ENCODE data around the gene SDF4.
"Not testable (repeated sequence)": the region's sequence is repeated elsewhere in the genome, so short reads cannot be mapped to it uniquely, and the experiment has no call there.

The SDF4 gene

DNA sequence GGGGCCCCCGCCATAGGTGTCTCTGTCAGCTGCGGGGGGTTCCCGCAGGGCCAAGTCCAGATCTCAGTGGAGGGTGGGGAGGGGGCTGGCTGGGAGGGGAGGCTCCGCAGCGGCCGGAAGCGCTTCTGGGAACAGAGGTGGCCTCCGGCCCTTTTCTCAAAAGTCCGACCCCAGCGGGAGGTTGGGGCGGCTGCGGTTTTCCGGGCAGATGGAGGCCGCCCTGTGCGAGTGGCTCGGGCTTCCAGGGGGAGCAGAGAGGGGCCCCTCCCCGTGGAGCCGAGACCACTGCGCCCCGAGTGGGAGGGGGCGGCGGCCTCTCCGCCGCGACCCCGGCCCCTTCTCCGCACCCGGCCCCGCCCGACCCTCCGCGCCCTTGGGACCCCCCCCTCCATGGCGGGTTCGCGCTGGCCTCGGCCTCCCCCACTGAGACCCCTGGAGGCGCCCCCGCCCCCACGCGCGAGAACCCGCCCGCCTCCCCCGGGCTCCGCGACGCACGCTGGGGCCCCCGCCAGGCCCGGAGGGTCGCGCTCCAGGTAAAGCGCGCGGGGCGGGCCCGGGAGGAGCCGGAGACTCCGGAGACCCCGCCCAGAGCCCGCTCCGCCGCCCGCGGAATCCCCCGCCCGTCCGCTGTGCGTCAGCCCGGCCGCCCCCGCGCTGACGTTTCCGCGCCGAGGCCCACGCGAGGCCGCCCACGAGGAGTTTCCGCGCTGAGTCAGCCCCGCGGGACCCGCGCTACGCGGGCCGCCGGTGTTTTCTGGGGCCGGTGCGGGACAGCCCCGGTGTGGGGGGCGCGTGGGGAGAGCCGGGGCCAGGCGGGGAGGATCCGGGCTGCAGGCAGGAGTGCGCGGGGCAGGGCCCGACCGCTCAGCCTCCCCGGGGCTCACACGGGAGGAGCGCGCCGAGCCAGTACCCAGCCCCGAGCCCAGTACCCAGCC is 30.7 kb downstream of the SDF4 start:
- H3K36me3 Mint-ChIP-seq (ENCODE audit: low read depth) = no peaks in the 10 kb centered on the region
- no peaks in the 10 kb centered on the region for H3K9me3 Mint-ChIP-seq
- H3K4me1 Mint-ChIP-seq (ENCODE audit: low read depth) = peaks cover 3% of the 10 kb centered on the region
- peak overlapping the region; percentile 69 for H3K27ac Mint-ChIP-seq
- no peaks in the 10 kb centered on the region for H3K27me3 Mint-ChIP-seq (ENCODE audit: low read depth)
- peak overlapping the region; percentile 36 for H3K4me3 Mint-ChIP-seq
- DNase-seq (ENCODE audit: low spot score) = peak; percentile 93

DNA sequence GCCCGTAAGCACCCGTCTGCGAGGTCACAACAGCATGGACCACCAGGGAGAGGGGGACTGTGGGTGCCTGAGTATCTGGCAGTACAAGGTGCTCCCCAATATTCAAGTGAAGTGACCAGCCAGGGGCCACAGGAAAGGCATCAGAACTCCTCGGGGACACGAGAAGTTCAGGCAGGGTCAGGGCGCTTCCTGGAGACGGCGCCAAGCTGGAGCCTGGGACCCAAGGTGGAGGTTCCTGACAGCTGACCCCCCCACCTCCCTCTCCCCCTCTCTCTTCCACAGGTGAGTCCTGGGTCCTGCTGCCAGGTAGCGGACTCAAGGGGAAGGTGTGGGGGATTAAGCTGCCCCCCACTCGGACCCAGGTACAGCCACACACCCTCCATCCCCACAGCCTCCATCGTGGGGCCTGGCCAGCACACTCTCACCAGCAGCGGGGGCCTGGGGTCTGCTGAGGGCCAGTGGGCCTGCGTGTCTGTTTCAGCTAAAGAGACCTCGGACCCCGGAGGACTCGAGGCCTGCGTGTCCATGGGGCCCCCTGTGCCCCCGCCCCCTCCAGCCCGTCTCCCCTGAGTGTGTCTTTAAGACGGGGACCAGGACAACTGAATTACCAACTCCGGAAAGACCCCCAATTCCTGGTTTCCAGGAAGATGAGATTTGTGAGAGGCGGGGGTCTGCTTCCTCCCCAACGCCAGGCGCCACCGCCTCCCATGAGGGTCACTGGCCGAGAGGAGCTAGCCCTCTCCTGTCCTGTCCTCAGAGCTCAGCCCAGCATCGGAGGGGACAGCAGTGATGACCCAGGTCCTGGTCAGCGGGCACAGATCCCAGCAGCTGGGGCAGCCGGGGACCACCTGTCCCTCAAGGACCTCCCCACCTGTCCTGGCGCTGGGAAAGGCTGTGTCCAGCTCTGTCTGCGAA is 31.6 kb downstream of the SDF4 start:
- DNase-seq (ENCODE audit: low spot score) = no peak
- peaks cover 3% of the 10 kb centered on the region for H3K4me1 Mint-ChIP-seq (ENCODE audit: low read depth)
- peak overlapping the region; percentile 36 for H3K4me3 Mint-ChIP-seq
- peaks cover 2% of the 10 kb centered on the region for H3K9me3 Mint-ChIP-seq
- peaks cover under 1% of the 10 kb centered on the region for H3K27me3 Mint-ChIP-seq (ENCODE audit: low read depth)
- peak overlapping the region; percentile 69 for H3K27ac Mint-ChIP-seq
- peaks cover under 1% of the 10 kb centered on the region for H3K36me3 Mint-ChIP-seq (ENCODE audit: low read depth)

DNA sequence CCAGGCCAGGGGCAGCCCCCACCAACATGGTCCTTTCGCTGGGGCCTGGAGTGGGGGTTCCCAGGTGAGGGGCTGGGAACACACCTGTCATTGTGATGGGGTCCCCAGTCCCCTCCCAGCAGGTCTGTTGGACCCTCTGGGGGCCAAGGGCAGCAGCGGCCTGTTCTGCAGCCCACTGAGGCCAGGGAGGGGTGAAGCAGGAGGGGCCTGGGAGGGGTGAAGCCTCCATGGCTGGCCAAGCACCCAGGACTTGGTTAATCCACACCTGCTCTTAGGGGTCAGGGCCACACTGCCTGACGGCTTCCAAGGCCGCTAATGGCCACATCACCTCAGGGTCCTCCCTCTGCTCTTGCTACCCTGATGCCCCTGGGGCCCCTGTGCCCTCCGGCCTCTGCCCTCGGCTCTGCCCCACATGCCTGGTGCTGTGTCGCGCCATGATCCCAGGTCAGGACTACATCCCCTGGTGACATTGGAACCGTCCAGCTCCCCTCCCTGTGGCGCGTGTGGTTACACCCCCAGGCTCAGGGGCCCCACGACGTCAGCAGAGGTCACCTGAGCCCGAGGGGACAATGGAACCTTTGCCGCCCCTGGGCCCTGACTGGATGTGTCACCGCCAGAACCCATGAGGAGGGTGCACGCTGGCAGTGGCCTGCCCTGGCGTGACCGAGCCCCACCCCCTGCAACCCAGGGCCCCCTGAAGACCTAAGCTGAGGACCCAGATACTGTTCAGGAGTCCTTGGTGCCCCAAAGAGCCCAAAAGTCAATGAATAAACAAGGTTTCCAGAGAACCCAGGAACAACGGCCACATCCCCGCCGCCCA is 32.5 kb downstream of the SDF4 start:
- Mint-ChIP-seq H3K27ac (peak overlapping the region; percentile 15), H3K9me3 (peaks cover 11% of the 10 kb centered on the region), H3K4me3 (peak overlapping the region; percentile 36)

DNA sequence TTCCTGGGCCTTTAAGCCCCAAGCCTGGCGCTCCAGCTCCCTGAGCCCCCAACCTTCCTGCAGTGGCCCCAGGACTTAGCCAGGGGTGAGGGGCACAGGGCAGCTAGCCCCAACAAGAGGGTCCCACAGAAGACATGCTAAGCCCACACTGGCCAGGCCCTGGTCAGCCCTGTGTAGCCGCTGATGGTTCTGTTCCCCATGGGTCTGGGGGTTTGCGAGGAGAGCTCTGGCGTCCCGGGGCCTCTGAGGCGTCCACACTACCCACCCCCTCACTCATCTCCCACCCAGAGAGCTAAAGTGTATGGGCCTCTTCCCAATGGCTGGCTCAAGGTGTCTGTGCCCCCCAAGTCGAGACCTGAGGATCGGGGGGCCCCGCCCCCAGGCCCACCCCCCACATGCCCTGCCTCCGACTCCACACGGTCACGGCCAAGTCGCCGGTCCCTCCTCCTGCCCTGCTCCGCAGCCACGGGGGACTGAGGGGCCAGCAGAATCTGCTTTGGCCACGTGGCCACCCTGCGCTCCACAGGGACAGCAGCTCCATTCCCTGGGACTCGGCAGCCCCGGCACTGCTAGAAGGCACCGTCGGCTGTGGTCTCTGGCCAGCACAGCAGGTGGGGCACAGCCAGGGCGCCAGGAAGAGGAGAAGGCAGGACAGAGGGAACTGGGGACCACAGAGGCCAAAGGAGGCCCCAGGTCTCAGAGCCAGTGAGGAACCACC is 33.2 kb downstream of the SDF4 start:
- Mint-ChIP-seq H3K4me1 (ENCODE audit: low read depth) (peaks cover 3% of the 10 kb centered on the region), H3K27ac (no peak overlapping the region), H3K4me3 (no peak overlapping the region), H3K36me3 (ENCODE audit: low read depth) (peaks cover 2% of the 10 kb centered on the region), H3K27me3 (ENCODE audit: low read depth) (peaks cover 9% of the 10 kb centered on the region), H3K9me3 (peaks cover 14% of the 10 kb centered on the region)
- DNase-seq (ENCODE audit: low spot score) = no peak

More for the DNA sequence above, 32.5 kb downstream of the SDF4 start:
- H3K27me3 Mint-ChIP-seq (ENCODE audit: low read depth) = peaks cover 9% of the 10 kb centered on the region
- peaks cover 3% of the 10 kb centered on the region for H3K4me1 Mint-ChIP-seq (ENCODE audit: low read depth)
- H3K36me3 Mint-ChIP-seq (ENCODE audit: low read depth) = peaks cover 2% of the 10 kb centered on the region
- no peak for DNase-seq (ENCODE audit: low spot score)

DNA sequence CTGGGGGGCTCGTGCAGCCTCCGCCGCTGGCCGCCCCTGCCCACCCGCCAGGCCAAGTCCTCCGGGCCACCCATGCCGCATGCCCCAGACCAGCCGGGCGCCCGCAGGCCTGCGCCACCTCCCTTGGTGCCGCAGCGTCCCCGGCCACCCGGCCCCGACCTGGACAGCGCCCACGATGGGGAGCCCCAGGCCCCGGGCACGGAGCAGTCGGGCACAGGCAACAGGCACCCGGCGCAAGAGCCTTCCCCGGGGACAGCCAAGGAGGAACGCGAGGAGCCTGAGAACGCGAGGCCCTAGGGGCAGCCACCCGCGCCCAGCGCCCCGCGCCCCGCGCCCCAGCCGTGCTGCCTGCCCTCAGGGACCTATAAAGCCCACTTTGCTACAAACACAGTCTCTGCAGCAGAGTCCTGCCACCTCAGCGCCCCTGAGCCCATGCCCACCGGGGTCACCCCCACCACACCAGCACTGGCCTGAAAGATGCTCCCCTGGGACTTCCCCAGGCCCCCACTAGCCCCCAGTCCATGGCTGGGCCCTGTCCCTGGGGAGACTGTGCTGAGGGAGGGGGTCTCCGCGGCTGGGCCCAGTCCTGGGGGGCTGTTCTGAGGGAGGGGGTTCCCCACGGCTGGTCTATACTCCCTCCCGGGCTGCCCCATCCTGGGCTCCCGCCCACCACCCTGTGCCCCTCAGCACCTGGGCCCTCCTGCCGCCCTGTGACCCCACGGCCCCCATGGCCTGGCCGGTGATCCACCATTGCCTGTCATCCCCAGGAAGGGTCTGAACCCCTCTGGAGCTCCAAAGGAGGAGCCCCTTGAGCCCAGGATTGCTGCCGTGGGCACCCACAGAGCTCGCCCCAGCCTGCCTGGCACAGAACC is 34.0 kb downstream of the SDF4 start:
- Mint-ChIP-seq H3K36me3 (ENCODE audit: low read depth) (peaks cover 2% of the 10 kb centered on the region), H3K27ac (no peak overlapping the region), H3K27me3 (ENCODE audit: low read depth) (peaks cover 9% of the 10 kb centered on the region), H3K4me1 (ENCODE audit: low read depth) (peaks cover 3% of the 10 kb centered on the region), H3K4me3 (no peak overlapping the region), H3K9me3 (peaks cover 14% of the 10 kb centered on the region)
- DNase-seq (ENCODE audit: low spot score) = no peak

DNA sequence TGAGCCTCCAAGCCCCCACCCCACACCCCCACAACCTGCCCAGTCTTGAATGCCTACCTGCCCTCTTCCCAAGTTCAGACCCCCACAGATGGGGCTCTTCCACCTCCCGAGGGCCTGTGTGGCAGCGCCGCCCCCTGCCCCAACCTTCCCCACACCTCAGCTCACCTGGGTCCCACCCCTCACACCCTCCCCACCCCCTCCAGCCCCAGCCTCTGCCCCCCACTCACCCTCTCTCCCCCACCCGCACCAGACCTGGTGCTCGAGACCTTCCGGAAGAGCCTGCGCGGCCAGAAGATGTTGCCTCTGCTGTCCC is 34.7 kb downstream of the SDF4 start:
- no peak overlapping the region for H3K27ac Mint-ChIP-seq
- no peak for DNase-seq (ENCODE audit: low spot score)
- peaks cover 15% of the 10 kb centered on the region for H3K9me3 Mint-ChIP-seq
- peaks cover 3% of the 10 kb centered on the region for H3K4me1 Mint-ChIP-seq (ENCODE audit: low read depth)
- no peak overlapping the region for H3K4me3 Mint-ChIP-seq
- peaks cover 2% of the 10 kb centered on the region for H3K36me3 Mint-ChIP-seq (ENCODE audit: low read depth)
- peaks cover 9% of the 10 kb centered on the region for H3K27me3 Mint-ChIP-seq (ENCODE audit: low read depth)

DNA sequence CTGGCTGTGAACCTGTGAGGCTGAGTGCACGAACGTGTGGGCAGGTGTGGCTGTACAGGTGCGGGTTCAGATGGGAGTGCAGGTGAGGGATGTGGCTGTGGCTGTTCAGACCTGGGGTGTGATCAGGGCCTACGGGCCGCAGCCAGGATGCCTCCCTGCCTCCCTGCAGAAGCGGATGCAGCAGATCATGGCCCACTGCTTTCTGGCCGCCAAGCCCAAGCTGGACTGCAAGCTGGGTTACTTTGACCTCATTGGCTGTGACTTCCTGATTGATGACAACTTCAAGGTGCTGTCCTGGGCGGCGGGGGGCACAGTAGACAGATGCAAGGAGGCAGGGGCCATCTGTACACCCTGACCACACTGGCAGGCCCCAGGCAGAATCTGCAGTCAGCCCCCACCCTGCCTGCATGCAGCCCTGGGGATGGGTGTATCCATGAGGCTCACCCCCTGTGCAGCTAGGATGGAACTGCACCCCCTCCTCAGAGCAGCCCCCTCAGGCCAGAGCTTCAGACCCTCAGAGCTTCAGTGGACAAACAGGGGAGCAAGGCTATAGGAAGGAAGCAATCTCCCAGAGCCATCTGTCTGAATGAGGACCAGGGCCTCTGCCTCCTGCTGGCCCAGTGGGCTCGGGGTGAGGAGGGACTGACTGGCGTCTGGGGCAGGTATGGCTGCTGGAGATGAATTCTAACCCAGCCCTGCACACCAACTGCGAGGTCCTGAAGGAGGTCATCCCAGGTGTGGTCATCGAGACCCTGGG is 35.2 kb downstream of the SDF4 start:
- Mint-ChIP-seq H3K27me3 (ENCODE audit: low read depth) (peaks cover 9% of the 10 kb centered on the region), H3K4me1 (ENCODE audit: low read depth) (peaks cover 3% of the 10 kb centered on the region), H3K27ac (no peak overlapping the region), H3K4me3 (no peak overlapping the region), H3K36me3 (ENCODE audit: low read depth) (peaks cover 5% of the 10 kb centered on the region), H3K9me3 (peaks cover 21% of the 10 kb centered on the region)
- no peak for DNase-seq (ENCODE audit: low spot score)

DNA sequence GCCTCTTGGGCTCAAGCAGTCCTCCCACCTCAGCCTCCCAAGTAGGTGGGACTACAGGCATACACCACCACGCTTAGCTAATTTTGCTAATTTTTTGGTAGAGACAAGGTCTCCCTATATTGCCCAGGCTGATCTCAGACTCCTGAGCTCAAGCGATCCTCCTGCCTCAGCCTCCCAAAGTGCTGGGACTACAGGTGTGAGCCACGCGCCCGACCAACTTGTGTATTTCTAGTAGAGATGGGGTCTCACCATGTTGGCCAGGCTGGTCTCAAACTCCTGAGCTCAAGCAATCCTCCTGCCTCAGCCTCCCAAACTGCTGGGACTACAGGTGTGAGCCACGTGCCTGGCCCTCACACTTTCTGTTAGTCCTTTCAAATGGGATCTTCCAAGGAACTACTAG is 36.1 kb downstream of the SDF4 start:
- DNase-seq (ENCODE audit: low spot score); H3K27ac Mint-ChIP-seq; H3K27me3 Mint-ChIP-seq (ENCODE audit: low read depth); H3K36me3 Mint-ChIP-seq (ENCODE audit: low read depth); H3K4me1 Mint-ChIP-seq (ENCODE audit: low read depth); H3K4me3 Mint-ChIP-seq: not testable (repeated sequence)
- H3K9me3 Mint-ChIP-seq = peaks cover 21% of the 10 kb centered on the region

DNA sequence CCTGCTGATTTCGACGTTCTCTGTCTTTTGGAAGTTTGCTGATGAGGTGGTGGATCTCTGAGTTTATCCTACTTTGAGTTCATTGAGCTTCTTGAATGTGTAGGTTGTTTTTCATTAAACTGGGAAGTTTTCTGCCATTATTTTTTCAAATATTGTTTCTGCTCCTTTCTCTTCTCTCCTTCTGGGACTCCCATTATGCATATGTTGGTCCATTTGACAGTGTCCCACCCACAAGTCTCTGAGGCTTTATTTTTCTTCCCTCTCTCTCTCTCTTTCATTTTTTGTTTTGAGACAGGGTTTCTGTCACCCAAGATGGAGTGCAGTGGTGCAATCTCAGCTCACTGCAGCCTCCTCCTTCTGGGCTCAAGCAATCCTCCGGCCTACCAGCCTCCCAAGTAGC is 37.1 kb downstream of the SDF4 start:
- Mint-ChIP-seq H3K4me1 (ENCODE audit: low read depth) (no peaks in the 10 kb centered on the region), H3K27ac (no peak overlapping the region), H3K36me3 (ENCODE audit: low read depth) (peaks cover 5% of the 10 kb centered on the region), H3K9me3 (peaks cover 21% of the 10 kb centered on the region), H3K27me3 (ENCODE audit: low read depth) (peaks cover 12% of the 10 kb centered on the region), H3K4me3 (no peak overlapping the region)
- no peak for DNase-seq (ENCODE audit: low spot score)

DNA sequence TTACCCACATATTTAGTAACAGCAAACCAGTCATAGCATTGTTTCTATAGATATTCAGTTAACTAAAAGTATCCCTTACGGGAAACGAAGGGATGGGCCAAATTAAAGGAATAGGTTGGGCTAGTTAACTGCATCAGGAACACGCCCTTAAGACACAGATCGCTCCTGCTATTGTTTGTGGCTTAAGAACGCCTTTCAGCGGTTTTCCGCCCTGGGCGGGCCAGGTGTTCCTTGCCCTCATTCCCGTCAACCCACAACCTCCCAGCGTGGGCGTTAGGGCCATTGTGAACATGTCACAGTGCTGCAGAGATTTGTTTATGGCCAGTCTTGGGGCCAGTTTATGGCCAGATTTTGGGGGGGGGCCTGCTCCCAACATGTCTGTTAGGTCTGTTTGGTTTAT is 40.1 kb downstream of the SDF4 start:
- Mint-ChIP-seq H3K9me3 (peaks cover 21% of the 10 kb centered on the region), H3K36me3 (ENCODE audit: low read depth) (peaks cover 5% of the 10 kb centered on the region), H3K27me3 (ENCODE audit: low read depth) (peaks cover 26% of the 10 kb centered on the region), H3K27ac (no peak overlapping the region), H3K4me1 (ENCODE audit: low read depth) (no peaks in the 10 kb centered on the region), H3K4me3 (no peak overlapping the region)
- no peak for DNase-seq (ENCODE audit: low spot score)

DNA sequence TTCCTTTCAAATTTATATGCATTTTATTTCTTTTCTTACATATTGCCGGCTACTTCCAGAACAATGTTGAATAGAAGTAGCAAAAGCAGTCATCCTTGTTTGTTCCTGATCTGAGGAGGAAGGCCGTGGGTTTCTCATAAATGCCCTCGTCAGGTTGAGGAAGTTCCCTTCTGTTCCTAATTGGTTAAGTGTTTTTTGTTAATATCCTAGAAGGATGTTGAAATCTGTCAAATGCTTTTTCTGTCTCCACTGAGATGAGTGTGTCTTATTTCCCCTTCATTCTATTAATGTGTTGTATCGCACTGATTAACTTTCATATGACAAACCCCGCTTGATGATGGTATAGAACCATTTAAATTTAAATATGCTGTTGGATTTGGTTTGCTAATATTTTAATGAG is 42.7 kb downstream of the SDF4 start:
- H3K27ac Mint-ChIP-seq = no peak overlapping the region
- no peaks in the 10 kb centered on the region for H3K4me1 Mint-ChIP-seq (ENCODE audit: low read depth)
- H3K36me3 Mint-ChIP-seq (ENCODE audit: low read depth) = peaks cover 3% of the 10 kb centered on the region
- H3K4me3 Mint-ChIP-seq = no peak overlapping the region
- DNase-seq (ENCODE audit: low spot score) = no peak
- H3K9me3 Mint-ChIP-seq = peaks cover 8% of the 10 kb centered on the region
- H3K27me3 Mint-ChIP-seq (ENCODE audit: low read depth) = peaks cover 17% of the 10 kb centered on the region

DNA sequence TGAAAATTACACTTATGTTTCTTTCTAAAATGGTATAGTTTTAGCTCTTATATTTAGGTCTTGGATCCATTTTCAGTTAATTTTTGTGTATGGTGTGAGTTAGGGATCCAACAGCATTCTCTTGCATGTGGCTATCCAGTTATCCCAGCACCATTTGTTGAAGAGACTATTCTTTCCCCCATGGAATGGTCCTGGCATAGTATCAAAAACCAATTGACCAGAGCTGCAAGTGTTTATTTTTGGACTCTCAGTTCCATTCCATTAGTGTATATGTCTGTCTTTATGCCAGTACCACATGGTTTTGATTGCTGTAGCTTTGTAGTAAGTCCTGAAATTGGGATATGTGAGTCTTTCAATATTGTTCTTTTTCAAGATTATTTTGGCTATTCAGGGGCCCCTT is 43.9 kb downstream of the SDF4 start:
- no peak for DNase-seq (ENCODE audit: low spot score)
- Mint-ChIP-seq H3K4me1 (ENCODE audit: low read depth) (no peaks in the 10 kb centered on the region), H3K27me3 (ENCODE audit: low read depth) (peaks cover 17% of the 10 kb centered on the region), H3K9me3 (peaks cover 7% of the 10 kb centered on the region), H3K4me3 (no peak overlapping the region), H3K36me3 (ENCODE audit: low read depth) (peaks cover 3% of the 10 kb centered on the region), H3K27ac (no peak overlapping the region)

All from T-helper 2 cell treated with Interferon-gamma antibody and Interleukin-4, amounts not matched to agents 5 μg/mL and 100 μg/mL, for 36 hours (primary cell).